Stimulated activated CD4-positive, alpha-beta T cell treated with anti-CD3 and anti-CD28 coated beads, Interleukin-12 subunit alpha, Interleukin-12 subunit beta, amount 100 ng/mL, for 48 hours (primary cell): ENCODE data around the gene S1PR2.
"Not testable (repeated sequence)": the region's sequence is repeated elsewhere in the genome, so short reads cannot be mapped to it uniquely, and the experiment has no call there.

ENCODE experiments used
- DNase-seq, 3 donors: peaks; one replicate each; pipeline ENCODE4 v3.0.0-alpha.2; 2020; ENCODE audit warnings: low read depth in 2 of 3, low spot score in 1 of 3

Gene S1PR2

GRCh38 chr19:10193790-10194499 lies 37.2 kb downstream of the S1PR2 start:
- DNase-seq: no peak

GRCh38 chr19:10192922-10193321 lies 38.2 kb downstream of the S1PR2 start:
- no peak for DNase-seq

- DNase-seq: no peak
These were observed 39.8 kb downstream of the S1PR2 start for GRCh38 chr19:10191347-10191746.

GRCh38 chr19:10190026-10190425 lies 41.1 kb downstream of the S1PR2 start:
- DNase-seq: no peak

- DNase-seq: peak in 1 of 3 donors; percentile 16
These were observed 41.5 kb downstream of the S1PR2 start for GRCh38 chr19:10189616-10190015.

- no peak for DNase-seq
These were observed 43.8 kb downstream of the S1PR2 start for GRCh38 chr19:10187315-10187714.

GRCh38 chr19:10184636-10185035 lies 46.5 kb downstream of the S1PR2 start:
- DNase-seq: no peak

GRCh38 chr19:10183926-10184325 lies 47.2 kb downstream of the S1PR2 start:
- no peak for DNase-seq

GRCh38 chr19:10182847-10183246 lies 48.3 kb downstream of the S1PR2 start:
- no peak for DNase-seq

- no peak for DNase-seq
These were observed 49.1 kb downstream of the S1PR2 start for GRCh38 chr19:10182076-10182475.

- no peak for DNase-seq
These were observed 50.7 kb downstream of the S1PR2 start for GRCh38 chr19:10180459-10180858.

GRCh38 chr19:10180024-10180423 lies 51.1 kb downstream of the S1PR2 start:
- not testable (repeated sequence) for DNase-seq

- DNase-seq: no peak
These were observed 57.6 kb downstream of the S1PR2 start for GRCh38 chr19:10173527-10173926.
